DMS153 treated with DMSO at 0.1 percent for 48 hours (cell line): ENCODE results near the gene MT1E.
"Not testable (repeated sequence)": the region's sequence is repeated elsewhere in the genome, so short reads cannot be mapped to it uniquely, and the experiment has no call there.

Experiments used
- DNase-seq: peaks from one replicate; lab custom pipeline; 2025; ENCODE audit not compliant: unreplicated experiment; lab: John Stamatoyannopoulos, UW

MT1E gene

DNA sequence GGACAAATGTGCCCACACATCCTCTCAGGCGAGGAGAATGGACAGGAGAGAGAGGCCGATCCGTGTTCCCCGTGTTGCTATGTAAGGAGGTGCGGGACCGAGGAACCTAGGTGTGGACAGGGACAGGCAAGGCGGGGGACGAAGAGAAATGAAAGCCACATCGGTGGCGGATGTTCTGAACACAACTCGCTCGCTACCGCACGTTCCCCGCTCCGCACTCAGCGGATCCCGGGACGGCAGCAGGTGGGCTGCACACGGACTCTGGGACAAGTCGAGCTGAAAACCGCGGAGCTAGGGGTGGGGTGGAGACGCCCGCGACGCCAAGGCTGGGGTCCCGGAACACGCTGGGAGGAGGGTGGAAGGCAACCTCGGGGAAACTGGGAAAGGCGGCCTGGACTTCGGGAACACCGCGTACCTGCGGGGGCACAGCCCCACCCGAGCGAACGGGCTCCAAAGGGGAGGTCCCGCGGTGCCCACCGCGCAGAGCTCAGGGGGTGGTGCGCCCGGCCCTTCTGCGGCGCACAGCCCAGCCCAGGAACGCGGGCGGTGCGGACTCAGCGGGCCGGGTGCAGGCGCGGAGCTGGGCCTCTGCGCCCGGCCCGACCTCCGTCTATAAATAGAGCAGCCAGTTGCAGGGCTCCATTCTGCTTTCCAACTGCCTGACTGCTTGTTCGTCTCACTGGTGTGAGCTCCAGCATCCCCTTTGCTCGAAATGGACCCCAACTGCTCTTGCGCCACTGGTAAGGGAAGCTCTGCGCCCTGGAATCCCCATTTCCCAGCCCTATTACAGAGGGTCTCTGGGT is at the start of gene MT1E:
TSS of gene MT1E (plus strand) at position 642 of the 803 bp plus-strand sequence. CDS start at position 713, 71 bp downstream.
- peak; percentile 45 for DNase-seq

DNA sequence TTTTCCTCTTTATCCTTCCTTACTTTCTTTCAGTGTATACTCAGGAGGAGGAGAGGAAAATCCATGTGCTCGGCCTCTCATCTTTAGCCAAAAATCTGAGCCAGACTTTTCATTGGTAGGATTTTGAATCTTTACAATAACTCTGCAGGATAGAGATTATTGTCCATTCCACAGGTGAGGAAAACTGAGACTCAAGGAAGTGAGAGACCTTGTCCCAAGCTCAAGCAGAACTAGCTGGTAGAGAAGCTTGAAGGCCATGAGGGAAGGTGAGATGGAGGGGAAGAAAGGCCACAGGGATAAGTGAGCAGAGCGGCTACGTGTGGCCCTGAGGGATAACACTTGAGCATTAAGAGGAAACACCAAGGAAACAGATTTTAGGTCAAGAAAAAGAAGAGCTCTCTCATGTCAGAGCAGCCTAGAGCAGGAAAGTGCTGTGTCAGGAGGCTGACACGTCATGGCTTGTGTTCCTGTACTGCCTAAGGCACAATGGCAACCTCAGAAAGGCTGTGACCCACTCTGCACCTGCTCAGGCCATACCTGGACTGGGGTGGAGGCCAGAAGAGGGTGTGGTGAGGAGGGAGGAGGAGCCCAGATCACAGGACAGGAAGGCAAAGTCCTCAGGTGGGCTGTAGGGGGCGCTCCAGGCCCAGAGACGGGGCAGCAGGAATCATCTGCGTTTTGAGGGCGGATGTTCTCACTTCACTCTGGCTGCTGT is 48.8 kb upstream of the MT1E start:
- DNase-seq, result peak; percentile 83

DNA sequence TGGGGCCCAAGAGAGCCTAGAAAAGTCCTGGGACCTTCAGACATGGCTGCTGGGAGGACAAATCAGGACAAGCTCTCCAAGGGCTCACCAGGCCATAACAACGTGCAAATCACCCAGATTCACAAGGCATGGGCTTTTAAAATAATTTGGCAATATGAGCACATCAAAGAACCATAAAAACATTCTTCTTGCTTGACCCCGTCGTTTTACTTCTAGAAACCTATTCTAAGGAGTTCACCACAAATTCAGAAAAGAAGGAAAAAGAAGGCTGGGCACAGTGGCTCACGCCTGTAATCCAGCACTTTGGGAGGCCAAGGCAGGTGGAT is 48.3 kb upstream of the MT1E start:
- DNase-seq, result no peak

DNA sequence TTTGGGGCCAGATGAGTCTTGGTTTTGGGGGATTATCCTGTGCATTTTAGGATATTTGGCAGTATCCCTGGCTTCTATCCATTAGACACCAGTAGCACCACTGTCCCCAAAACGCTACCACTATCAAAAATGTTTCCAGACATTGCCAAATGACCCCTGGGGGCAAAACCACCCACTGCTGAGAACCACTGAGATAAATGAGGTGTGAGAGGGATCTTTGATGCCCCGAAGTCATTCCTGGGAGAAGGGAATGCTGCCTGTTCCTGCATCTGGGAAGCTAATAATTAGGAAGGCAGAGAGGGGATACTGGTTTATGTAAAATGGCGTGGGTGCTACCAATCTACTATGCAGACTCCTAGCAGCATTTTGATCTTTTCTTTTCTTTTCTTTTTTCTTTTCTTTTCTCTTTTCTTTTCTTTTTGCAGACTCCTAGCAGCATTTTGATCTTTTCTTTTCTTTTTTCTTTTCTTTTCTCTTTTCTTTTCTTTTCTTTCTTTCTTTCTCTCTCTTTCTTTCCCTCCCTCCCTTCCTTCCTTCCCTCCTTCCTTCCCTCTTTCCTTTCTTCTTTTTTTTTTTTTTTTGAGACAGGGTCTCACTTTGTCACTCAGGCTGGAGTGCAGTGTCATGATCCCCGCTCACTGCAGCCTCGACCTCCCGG is 45.1 kb upstream of the MT1E start:
- no peak for DNase-seq

DNA sequence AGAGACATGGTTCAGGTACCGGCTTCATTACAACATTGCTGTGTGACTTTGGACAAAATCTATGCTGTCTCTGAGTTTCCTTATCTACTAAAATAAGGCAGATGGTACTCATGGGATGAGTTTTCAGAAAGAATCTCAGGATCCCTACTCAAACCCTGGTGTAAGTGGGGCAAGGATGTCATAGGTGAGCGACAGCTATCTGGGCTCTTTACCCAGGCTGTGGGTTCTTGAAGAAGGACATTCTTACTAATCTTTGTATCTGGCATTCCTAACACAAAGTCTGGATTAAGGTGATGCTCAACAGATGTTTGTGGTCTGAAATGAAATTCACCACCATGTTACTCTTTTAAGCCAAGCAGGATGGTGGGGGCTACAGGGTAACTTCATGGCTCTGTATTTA is 42.7 kb upstream of the MT1E start:
- DNase-seq, result not testable (repeated sequence)

DNA sequence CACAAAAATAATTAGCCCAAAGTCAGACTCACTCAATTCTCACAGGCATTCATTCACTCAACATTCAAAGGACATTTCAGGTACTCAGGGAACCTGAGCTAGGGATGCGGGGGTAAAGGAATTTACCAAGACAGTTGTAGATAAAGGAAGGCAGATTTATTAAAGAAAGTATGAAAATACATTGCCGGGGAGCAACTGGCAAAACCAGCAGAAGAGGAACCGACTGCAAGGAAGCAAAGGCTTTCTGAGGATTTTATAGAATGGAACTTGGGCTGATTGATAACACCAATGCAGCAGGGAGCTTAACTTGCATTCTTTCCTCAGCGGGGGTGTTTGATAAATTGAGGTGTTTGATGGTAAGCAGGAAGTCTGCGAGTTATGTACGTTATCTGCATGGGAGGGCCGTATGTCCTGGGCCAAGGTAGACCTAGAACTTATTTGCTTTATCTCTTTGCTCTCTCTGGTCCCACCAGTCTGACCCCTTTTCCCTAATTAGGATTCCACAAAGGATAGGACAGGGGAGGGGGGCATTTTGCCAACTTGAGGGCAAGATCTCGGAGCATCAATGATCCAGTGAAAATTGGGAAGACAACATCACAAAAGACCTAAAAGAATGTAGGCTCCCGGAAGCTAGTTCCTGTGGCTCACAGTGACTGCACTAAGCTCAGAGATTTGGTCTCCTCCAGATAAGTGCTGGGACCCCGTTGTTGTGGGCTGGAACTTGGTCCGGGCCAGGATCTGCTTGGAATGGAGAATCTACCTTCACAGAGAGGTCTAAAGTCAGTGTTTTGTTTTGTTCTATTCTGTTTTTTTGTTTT is 42.0 kb upstream of the MT1E start:
- DNase-seq, result no peak

DNA sequence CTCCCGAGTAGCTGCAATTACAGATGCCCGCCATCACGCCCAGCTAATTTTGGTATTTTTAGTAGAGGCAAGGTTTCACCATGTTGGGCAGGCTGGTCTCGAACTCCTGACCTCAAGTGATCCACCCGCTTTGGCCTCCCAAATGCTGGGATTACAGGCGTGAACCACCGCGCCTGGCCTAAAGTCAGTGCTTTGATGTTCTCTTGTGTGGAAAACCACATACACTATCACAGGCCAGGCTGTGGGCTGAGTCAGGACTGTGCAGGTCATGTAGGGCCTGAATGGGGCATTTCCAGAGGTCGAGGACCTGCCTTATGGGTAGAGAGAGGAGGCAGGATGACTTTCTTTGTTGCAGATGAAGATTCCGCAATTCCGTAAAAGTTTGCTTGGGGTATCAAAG is 41.3 kb upstream of the MT1E start:
- DNase-seq, result no peak

DNA sequence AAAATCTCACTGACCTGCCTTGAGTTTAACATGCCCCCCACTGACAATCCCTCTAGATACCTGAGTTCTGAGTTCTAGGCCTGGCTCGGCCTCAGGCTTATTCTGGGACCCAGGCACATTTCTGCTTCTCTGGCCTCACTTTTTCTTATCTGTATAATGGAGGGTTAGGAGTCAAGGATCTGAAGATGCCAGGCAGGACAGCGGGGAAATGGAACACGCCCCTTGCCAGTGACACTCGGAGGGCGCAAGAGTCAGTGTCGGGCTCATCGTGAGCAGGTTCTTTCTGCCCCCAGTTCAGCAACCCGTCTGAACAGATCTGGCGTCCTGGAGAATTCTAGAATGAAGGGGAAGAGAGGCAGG is 36.8 kb upstream of the MT1E start:
- no peak for DNase-seq

DNA sequence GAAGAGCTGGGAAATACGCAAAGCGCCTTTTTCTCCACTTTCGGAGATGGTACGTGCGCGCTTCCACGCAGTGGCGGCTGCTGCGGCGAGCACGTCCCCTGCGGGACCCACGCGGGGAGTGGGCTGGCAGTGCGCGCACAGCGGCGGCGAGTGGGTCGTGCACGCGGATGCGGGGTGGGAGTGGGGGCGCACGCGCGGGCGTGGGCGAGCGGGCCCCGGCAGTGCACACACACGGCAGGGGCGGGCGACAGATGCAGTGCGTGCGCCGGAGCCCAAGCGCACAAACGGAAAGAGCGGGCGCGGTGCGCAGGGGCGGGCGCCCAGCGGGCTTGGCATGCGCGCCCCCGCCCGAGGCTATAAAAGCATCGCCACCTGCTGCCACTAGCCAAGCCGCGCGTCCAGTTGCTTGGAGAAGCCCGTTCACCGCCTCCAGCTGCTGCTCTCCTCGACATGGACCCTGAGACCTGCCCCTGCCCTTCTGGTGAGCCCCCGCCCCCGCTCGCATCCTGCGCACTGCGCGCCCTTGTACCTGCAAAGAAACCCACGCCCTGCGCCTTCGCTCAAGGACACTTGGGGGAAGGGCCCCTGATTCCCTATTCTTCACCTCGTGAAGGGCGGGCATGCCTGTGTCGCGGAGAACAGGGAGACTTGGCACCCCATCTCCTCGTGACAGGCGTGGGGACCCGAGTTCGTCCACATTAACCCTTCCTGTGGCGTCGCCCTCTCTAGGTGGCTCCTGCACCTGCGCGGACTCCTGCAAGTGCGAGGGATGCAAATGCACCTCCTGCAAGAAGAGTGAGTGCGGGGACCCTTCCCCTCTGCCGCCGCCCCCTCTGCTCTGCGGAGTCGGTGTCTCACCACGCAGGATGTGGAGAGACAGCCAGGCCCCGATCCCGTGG is 36.2 kb upstream of the MT1E start, which contains the start of gene MT3:
TSS of gene MT3 (plus strand) at position 388 of the 899 bp plus-strand sequence. CDS start at position 451, 63 bp downstream.
- DNase-seq, result peak; percentile 12

DNA sequence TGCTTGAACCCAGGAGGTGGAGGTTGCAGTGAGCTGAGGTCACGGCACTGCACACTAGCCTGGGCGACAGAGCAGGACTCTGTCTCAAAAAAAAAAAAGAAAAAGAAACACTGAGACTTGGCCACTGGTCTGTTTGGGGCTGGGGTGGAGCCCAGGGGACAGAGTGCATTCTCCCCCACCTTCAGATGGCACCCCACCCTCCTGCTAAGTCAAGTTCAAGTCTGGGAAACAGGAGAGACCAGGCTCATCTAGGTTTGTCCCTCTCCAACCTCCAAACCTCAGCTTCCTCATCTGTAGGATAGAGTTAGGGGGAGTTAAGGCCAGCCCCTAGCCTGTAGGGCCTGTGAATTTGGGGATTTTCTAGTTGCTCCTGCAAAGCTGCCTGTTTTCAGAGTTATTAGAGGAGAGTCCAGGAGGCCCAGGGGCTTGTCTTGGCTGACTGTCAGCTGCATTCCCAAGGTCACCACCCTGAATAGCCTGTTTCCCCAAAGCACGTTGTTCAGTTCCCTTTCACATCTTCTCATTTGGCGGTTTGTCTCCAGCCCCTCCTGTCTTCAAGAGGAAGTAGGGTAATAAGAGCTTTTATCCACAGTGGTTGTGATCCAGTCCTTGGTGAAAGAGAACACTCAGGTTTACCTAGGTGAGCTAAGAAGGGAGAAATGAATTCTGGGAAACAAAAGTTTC is 34.1 kb upstream of the MT1E start:
- DNase-seq, result no peak

DNA sequence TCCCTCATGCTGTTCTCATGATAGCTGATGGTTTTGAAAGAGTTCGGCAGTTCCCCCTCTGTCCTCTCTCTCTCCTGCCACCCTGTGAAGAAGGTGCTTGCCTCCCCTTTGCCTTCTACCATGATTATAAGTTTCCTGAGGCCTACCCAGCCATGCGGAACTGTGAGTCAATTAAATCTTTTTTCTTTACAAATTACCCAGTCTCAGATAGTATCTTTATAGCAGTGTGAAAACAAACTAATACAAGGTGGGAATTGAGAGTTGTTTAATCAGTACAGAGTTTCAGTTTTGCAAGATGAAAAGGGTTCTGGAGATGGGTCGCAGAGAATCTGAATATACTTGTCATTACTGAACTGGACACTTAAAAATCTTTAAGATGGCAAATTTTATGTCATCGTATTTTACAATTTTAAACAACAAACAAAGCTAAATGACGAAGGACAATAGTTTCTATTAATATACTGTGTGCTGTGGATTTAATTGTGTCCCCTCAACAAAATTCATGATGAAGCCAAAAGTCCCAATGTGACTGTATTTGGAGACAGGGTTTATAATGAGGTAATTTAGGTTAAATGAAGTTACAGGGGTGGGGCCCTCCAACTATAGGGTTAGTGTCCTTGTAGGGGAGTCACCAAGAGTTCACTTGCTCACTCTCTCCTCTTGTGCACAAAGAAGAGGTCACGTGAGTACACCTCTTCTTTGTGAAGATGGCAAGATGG is 31.8 kb upstream of the MT1E start:
- no peak for DNase-seq

DNA sequence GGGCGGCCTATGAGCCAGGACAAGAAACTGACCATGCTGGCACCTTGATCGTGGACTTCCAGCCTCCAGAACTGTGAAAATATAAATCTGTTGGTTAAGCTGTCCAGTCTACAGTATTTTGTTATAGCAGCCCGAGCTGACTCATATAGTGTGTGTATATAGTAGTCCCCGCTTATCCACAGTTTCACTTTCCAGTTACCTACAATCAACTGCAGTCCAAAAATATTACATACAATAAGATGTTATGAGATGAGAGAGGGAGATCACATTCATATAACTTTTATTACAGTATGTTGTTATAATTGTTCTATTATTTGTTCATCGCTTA is 31.3 kb upstream of the MT1E start:
- no peak for DNase-seq

DNA sequence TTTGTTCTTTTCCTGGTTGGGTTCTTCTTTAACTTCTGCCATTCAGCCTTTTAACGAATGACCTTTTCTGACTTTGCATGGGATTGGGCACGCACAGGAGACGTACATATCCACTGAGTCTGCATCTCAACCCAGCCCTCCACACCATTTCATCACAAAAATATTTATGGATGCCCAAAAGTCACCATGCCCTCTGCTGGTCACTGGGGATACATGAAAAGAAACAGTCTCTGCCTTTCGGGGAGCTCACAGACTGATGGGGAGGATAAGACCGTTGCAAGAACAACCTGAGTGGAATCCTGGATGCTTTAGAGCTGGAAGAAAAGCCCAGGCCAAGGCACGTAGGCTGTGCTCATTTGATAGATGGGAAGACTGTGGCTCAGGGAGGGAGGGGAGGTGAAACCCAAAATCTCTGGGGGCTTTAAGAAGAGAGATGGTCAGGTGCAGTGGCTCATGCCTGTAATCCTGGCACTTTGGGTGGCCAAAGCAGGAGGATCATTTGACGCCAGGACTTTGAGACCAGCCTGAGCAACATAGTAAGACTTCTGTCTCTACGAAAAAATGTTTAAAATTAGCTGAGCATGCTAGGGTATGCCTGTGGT is 25.1 kb upstream of the MT1E start:
- peak; percentile 20 for DNase-seq

DNA sequence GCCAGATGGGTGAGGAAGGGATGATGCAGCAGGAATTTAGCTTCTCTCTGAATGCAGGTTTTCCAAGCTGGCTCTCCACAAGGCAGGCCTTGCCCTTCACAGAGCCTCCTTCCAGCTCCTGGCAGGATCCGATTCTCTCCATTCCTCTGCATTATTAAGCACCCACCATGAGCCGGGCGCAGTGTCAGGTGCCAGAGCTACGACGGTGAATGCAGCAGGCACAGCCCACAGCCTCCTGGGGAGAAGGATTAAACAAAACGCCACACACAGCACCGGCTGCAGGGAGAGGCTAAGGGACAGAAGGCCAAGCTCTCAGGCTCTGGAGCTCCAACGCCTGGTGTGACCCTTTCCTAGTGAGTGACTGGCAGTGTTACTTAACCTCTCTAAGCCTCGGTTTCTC is 24.3 kb upstream of the MT1E start:
- DNase-seq, result no peak

DNA sequence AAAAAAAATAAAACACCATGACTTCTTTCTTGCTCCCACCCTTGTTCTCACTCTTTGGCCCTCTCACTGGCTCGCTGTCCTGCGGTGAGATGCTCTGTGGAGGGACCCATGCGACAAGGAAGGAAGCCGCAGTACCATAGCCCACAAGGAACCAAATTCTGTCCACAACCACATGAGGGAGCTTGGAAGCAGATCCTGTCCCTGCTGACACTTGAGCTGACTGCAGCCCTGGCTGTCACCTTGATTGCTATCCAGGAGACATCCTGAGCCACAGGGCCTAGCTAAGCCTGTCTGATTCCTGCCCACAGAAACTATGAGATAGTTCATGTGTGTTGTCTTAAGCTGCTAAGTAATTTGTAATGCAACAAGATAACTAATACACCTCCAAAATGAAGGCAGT is 22.0 kb upstream of the MT1E start:
- DNase-seq, result peak; percentile 24

DNA sequence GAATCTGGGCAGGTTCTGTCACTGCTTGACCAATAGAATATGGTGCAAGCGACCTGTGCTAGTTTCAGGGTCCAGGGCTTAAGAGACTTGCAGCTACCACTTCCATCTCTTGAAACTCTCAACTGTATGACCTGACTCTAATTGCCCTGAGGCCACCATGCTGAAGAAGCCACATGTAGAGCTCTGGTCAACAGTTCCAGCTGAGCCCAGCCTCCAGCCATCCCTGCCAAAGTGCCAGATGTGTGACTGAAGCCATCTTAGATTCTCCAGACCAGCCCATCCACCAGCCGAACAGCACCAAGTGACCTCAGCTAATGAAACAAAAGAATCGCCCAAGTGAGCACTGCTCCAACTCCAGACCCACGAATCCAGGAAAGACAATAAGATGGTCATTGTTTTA is 20.6 kb upstream of the MT1E start:
- no peak for DNase-seq

DNA sequence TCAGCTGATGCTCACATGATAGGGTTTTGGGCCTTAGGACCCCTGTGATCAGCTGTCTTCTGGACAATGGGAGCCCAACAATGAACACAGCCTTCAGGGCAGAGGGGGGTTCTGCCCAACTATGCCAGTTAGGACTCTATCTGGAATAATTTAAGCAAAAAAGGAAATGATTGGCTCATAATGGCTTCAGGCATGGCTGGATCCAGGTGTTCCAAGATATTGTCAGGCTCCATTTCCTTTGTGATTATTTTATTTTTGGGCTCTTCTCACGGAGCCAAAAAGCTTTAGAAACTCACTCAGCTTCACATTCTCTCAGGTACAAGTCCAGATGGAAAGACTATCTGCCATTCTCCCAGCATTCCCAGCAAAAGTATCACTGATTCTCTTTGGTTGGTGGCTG is 20.1 kb upstream of the MT1E start:
- DNase-seq, result no peak

DNA sequence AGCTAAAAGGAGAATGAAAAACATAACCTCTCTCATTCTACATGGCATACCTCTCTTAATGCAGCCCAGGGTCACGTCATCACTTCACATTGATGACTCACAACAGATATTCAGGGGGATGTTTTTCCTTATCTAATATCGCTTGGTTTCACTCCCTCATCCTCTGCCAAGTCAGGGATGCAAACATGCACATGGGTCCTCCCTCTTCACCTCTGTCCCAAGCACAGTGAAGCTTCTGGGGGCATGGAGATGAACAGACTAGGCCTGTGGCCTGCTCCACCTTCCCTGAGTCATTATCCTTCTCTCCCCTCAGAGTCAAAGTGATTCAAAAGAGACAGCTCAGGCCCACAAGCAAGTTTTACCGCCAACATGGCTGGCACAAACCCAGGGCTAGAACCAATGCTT is 19.5 kb upstream of the MT1E start:
- no peak for DNase-seq
